Hematopoietic multipotent progenitor cell treated with erythropoietin and hydrocortisone succinate and interleukin-3 and kit ligand, for 6 days (in vitro differentiated cells): ENCODE measurements around the gene SRR.

Experiments used
- DNase-seq: peaks from one replicate; pipeline ENCODE4 v3.0.0-alpha.2; 2015

Gene SRR

GRCh38 chr17:2373179-2373578 is 69.4 kb downstream of the SRR start:
- DNase-seq, result no peak
